GM12878 (cell line): ENCODE results near the gene RNF150. TPM values are rescaled to one million over a fixed set of nuclear protein-coding genes. Genes with fewer than 3 reads are reported as not detected.

ENCODE experiments used
- ATAC-seq: fragments of 200-7000 bp; cut with Tn5 transposase; 3 replicates; pipeline ENCODE4 v1.9.1; 2020; ENCODE audit warnings: mild to moderate bottlenecking, moderate library complexity
- BruUV-seq: library from RNA; stranded (reverse); fragments of 400-500 nt; replicated peaks from 2 replicates; lab custom pipeline; 2021; lab: Mats Ljungman, UMichigan
- CTCF ChIA-PET: fragments of 300-600 bp; sonication (Branson Sonifier 250); formaldehyde crosslinking; extraction: SDS; loops from one replicate; lab custom pipeline; 2021; ENCODE audit warnings: inconsistent platforms; lab: Yijun Ruan, JAX
- POLR2A ChIA-PET: fragments of 350-600 bp; formaldehyde crosslinking; extraction: SDS; loops from one replicate; lab custom pipeline; 2021; ENCODE audit warnings: inconsistent platforms; lab: Charles Lee
- RAD21 ChIA-PET: fragments of 300-600 bp; sonication (Branson Sonifier 250); formaldehyde crosslinking; loops from one replicate; lab custom pipeline; 2023; ENCODE audit warnings: antibody characterized with exemption; ENCODE audit not compliant: unreplicated experiment; lab: Charles Lee
- SMC1A ChIA-PET: fragments of 300-600 bp; sonication (Branson Sonifier 250); formaldehyde crosslinking; loops from one replicate; lab custom pipeline; 2023; ENCODE audit not compliant: unreplicated experiment, uncharacterized antibody; lab: Charles Lee
- DNase-seq: peaks from one replicate; pipeline ENCODE4 v3.0.0-alpha.2; 2011; ENCODE audit warnings: low read depth, low spot score
- FAIRE-seq: peaks from 3 replicates; lab custom pipeline; 2011; peaks lifted over from hg19 to GRCh38; lab: Jason Lieb, UNC
- H2AFZ ChIP-seq: 2 replicates; pipeline ENCODE4 v1.6.0; 2011; ENCODE audit warnings: low read depth, low read length, control low read depth; ENCODE audit not compliant: control insufficient read depth
- H3K27ac ChIP-seq: 2 replicates; pipeline ENCODE4 v1.5.1; 2011; ENCODE audit warnings: control low read depth; ENCODE audit not compliant: control insufficient read depth, insufficient read depth
- H3K27me3 ChIP-seq, 2 experiments: replicated peaks in 1 of 2; 2 replicates each; pipeline versions ENCODE4 v1.6.0 to v1.6.1; 2011; ENCODE audit warnings: low read length in 1 of 2; ENCODE audit not compliant: control insufficient read depth in 2 of 2, insufficient read depth in 2 of 2
- H3K36me3 ChIP-seq, 2 experiments: 2 replicates each; pipeline ENCODE4 v1.5.1; 2011; ENCODE audit warnings: low read length in 1 of 2; ENCODE audit not compliant: control insufficient read depth in 2 of 2, insufficient read depth in 2 of 2
- H3K4me1 ChIP-seq: 2 replicates; pipeline ENCODE4 v1.6.1; 2011; ENCODE audit warnings: mild to moderate bottlenecking, low read length, moderate library complexity, mixed read lengths; ENCODE audit not compliant: control insufficient read depth, insufficient read depth
- H3K4me2 ChIP-seq: 2 replicates; pipeline ENCODE4 v1.6.0; 2011; ENCODE audit warnings: control low read depth; ENCODE audit not compliant: control insufficient read depth, insufficient read depth
- H3K4me3 ChIP-seq: fragments of 200-600 bp; sonication (generic); 2 replicates; pipeline ENCODE4 v1.5.1; 2016
- H3K79me2 ChIP-seq: 2 replicates; pipeline ENCODE4 v1.6.0; 2011; ENCODE audit warnings: low read length; ENCODE audit not compliant: control insufficient read depth, insufficient read depth
- H3K9ac ChIP-seq: 2 replicates; pipeline ENCODE4 v1.8.0; 2011; ENCODE audit warnings: low read length, control low read depth, mixed read lengths; ENCODE audit not compliant: control insufficient read depth, insufficient read depth
- H3K9me3 ChIP-seq: replicated peaks from 3 replicates; pipeline ENCODE4 v1.5.1; 2011; ENCODE audit warnings: mild to moderate bottlenecking, low read length; ENCODE audit not compliant: control insufficient read depth, insufficient read depth
- H4K20me1 ChIP-seq: 2 replicates; pipeline ENCODE4 v1.6.0; 2011; ENCODE audit not compliant: control insufficient read depth, insufficient read depth
- BCL3 ChIP-seq: IDR thresholded peaks from 2 replicates; pipeline ENCODE4 v1.6.1; 2011; ENCODE audit warnings: borderline replicate concordance, low read depth, mild to moderate bottlenecking, moderate library complexity, low read length; ENCODE audit not compliant: insufficient read depth, poor library complexity, severe bottlenecking
- CHD4 ChIP-seq: fragments of 200-600 bp; sonication (generic); IDR thresholded peaks from 2 replicates; pipeline ENCODE4 v1.6.1; 2016; ENCODE audit warnings: mild to moderate bottlenecking
- IKZF1 ChIP-seq: fragments of 450-650 bp; conservative IDR thresholded peaks from 2 replicates; pipeline ENCODE4 v1.6.1; 2017; ENCODE audit warnings: antibody characterized with exemption, mild to moderate bottlenecking
- IKZF2 ChIP-seq, 2 experiments: fragments of 450-650 bp; IDR thresholded peaks; 2 replicates each; pipeline ENCODE4 v1.6.1; 2017; ENCODE audit warnings: mild to moderate bottlenecking in 2 of 2, moderate library complexity in 2 of 2
- KDM1A ChIP-seq: fragments of 200-600 bp; sonication (generic); IDR thresholded peaks from 2 replicates; pipeline ENCODE4 v1.6.1; 2016; ENCODE audit warnings: borderline replicate concordance
- MYB ChIP-seq: fragments of 150-350 bp; IDR thresholded peaks from 2 replicates; pipeline ENCODE4 v1.6.1; 2014; ENCODE audit warnings: mild to moderate bottlenecking, low read depth, low read length, borderline replicate concordance
- RCOR1 ChIP-seq: conservative IDR thresholded peaks from 2 replicates; pipeline ENCODE4 v1.6.1; 2012; ENCODE audit warnings: low read depth, low read length, improper control_type of control experiment
- SIN3A ChIP-seq: IDR thresholded peaks from 2 replicates; pipeline ENCODE4 v1.6.1; 2012; ENCODE audit warnings: low read depth, low read length, improper control_type of control experiment
- TCF12 ChIP-seq: IDR thresholded peaks from 2 replicates; pipeline ENCODE4 v1.6.1; 2011; ENCODE audit warnings: low read depth, mild to moderate bottlenecking, low read length
- YBX1 ChIP-seq: fragments of 450-650 bp; IDR thresholded peaks from 2 replicates; pipeline ENCODE4 v1.6.1; 2016; ENCODE audit warnings: antibody characterized with exemption
- ZNF207 ChIP-seq: fragments of 450-650 bp; IDR thresholded peaks from 2 replicates; pipeline ENCODE4 v1.6.1; 2014; ENCODE audit warnings: antibody characterized with exemption, mild to moderate bottlenecking, borderline replicate concordance
- WGBS: methylation state at CpG from one replicate; pipeline ENCODE4 v1.1.6; 2016; ENCODE audit warnings: low lambda C conversion rate; ENCODE audit not compliant: insufficient replicate concordance, insufficient coverage; ENCODE audit errors: missing lambda C conversion rate; 5-methylcytosine and 5-hydroxymethylcytosine counted together
- in situ Hi-C: fragments of 300-500 bp; cut with MboI; formaldehyde crosslinking; loops from 9 replicates; pipeline ENCODE4 v1.14.3; 2018; ENCODE audit warnings: mixed read lengths
- intact Hi-C: fragments of 100-400 bp; cut with micrococcal nuclease; formaldehyde crosslinking; loops from one replicate; pipeline ENCODE4 v1.14.2; 2022; ENCODE audit not compliant: unreplicated experiment
- polyA plus RNA-seq, 11 experiments: library from polyadenylated mRNA; depleted of rRNA in 4 of 11; unstranded in 6 of 11; stranded (reverse) in 5 of 11; fragments of >200 nt; fragmentation: Nextera tagmentation in 4 of 11; fragmentation: Illumina TruSeq in 1 of 11; extraction: Ambion mirVana in 4 of 11; extraction: Trizol in 1 of 11; gene quantifications; 1 replicate in 1 of 11; 2 replicates in 10 of 11; pipeline versions ENCODE4 v1.2.1 to v1.2.3, GENCODE V29; 2011 to 2016; ENCODE audit warnings: inconsistent platforms in 2 of 11, missing spikeins in 2 of 11, low read depth in 1 of 11
- total RNA-seq, 4 experiments: library from RNA; depleted of rRNA in 3 of 4; stranded (reverse); fragments of >200 nt in 3 of 4; fragmentation: Illumina TruSeq in 1 of 4; extraction: Trizol in 1 of 4; gene quantifications; 2 replicates each; pipeline versions ENCODE4 v1.2.1 to v1.2.3, GENCODE V29; 2013 to 2021
- TF ChIP-seq, protein P1 (sequence below): IDR thresholded peaks from 2 replicates; pipeline ENCODE4 v1.6.1; 2011; ENCODE audit warnings: low read depth, low read length, improper control_type of control experiment, borderline replicate concordance
- TF ChIP-seq, protein P2 (sequence below): fragments of 450-650 bp; IDR thresholded peaks from 2 replicates; pipeline ENCODE4 v1.6.1; 2016; ENCODE audit warnings: mild to moderate bottlenecking
- TF ChIP-seq, protein P3 (sequence below): IDR thresholded peaks from 2 replicates; pipeline ENCODE4 v1.6.1; 2012; ENCODE audit warnings: low read depth, low read length, improper control_type of control experiment
- TF ChIP-seq, protein P4 (sequence below): fragments of 450-650 bp; IDR thresholded peaks from 2 replicates; pipeline ENCODE4 v1.6.1; 2016; ENCODE audit warnings: mild to moderate bottlenecking, moderate library complexity, borderline replicate concordance

RNF150 gene
- total and polyA plus RNA-seq, 10 of the 15 experiments (the other 5 are each of a cell fraction or from before 2014, with no cell fraction given) = 0.01 to 2.3 (median 0.04) TPM; not detected in 6

- no peak for FAIRE-seq
- Histone ChIP-seq H3K36me3 (no peaks in the 10 kb centered on the region), H3K4me2 (no peak overlapping the region), H3K4me3 (no peak overlapping the region), H4K20me1 (no peaks in the 10 kb centered on the region), H3K9ac (no peak overlapping the region), H3K27ac (no peak overlapping the region), H3K27me3 (no peaks in the 10 kb centered on the region), H3K9me3 (no peaks in the 10 kb centered on the region), H3K4me1 (no peaks in the 10 kb centered on the region), H3K79me2 (no peaks in the 10 kb centered on the region), H2AFZ (no peak overlapping the region)
- ChIA-PET SMC1A (no interaction called here), POLR2A (no interaction called here), CTCF (no interaction called here), RAD21 (no interaction called here)
- in situ Hi-C loops (no loop called here), intact Hi-C loops (no loop called here)
- ATAC-seq = peak; percentile 73
- 11% methylated on average over 5 of the region's 5 CpGs for WGBS
- BruUV-seq = no TSS peak
- DNase-seq = no peak
- TF ChIP-seq, protein P1, sequence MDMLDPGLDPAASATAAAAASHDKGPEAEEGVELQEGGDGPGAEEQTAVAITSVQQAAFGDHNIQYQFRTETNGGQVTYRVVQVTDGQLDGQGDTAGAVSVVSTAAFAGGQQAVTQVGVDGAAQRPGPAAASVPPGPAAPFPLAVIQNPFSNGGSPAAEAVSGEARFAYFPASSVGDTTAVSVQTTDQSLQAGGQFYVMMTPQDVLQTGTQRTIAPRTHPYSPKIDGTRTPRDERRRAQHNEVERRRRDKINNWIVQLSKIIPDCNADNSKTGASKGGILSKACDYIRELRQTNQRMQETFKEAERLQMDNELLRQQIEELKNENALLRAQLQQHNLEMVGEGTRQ = no peak
- no peak for TF ChIP-seq RCOR1
- TF ChIP-seq TCF12 = no peak
- TF ChIP-seq CHD4 = no peak
- TF ChIP-seq SIN3A = no peak
- no peak for TF ChIP-seq MYB
- TF ChIP-seq, protein P2, sequence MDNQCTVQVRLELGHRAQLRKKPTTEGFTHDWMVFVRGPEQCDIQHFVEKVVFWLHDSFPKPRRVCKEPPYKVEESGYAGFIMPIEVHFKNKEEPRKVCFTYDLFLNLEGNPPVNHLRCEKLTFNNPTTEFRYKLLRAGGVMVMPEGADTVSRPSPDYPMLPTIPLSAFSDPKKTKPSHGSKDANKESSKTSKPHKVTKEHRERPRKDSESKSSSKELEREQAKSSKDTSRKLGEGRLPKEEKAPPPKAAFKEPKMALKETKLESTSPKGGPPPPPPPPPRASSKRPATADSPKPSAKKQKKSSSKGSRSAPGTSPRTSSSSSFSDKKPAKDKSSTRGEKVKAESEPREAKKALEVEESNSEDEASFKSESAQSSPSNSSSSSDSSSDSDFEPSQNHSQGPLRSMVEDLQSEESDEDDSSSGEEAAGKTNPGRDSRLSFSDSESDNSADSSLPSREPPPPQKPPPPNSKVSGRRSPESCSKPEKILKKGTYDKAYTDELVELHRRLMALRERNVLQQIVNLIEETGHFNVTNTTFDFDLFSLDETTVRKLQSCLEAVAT = no peak
- peak in 1 of 2 experiments; percentile 43; a peak in 3 of 4 replicates for TF ChIP-seq IKZF2 (IDR thresholded peaks at IDR 0.05)
- no peak for TF ChIP-seq YBX1
- TF ChIP-seq IKZF1 = peak; percentile 39
- TF ChIP-seq, protein P3, sequence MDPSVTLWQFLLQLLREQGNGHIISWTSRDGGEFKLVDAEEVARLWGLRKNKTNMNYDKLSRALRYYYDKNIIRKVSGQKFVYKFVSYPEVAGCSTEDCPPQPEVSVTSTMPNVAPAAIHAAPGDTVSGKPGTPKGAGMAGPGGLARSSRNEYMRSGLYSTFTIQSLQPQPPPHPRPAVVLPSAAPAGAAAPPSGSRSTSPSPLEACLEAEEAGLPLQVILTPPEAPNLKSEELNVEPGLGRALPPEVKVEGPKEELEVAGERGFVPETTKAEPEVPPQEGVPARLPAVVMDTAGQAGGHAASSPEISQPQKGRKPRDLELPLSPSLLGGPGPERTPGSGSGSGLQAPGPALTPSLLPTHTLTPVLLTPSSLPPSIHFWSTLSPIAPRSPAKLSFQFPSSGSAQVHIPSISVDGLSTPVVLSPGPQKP = no peak
- TF ChIP-seq, protein P4, sequence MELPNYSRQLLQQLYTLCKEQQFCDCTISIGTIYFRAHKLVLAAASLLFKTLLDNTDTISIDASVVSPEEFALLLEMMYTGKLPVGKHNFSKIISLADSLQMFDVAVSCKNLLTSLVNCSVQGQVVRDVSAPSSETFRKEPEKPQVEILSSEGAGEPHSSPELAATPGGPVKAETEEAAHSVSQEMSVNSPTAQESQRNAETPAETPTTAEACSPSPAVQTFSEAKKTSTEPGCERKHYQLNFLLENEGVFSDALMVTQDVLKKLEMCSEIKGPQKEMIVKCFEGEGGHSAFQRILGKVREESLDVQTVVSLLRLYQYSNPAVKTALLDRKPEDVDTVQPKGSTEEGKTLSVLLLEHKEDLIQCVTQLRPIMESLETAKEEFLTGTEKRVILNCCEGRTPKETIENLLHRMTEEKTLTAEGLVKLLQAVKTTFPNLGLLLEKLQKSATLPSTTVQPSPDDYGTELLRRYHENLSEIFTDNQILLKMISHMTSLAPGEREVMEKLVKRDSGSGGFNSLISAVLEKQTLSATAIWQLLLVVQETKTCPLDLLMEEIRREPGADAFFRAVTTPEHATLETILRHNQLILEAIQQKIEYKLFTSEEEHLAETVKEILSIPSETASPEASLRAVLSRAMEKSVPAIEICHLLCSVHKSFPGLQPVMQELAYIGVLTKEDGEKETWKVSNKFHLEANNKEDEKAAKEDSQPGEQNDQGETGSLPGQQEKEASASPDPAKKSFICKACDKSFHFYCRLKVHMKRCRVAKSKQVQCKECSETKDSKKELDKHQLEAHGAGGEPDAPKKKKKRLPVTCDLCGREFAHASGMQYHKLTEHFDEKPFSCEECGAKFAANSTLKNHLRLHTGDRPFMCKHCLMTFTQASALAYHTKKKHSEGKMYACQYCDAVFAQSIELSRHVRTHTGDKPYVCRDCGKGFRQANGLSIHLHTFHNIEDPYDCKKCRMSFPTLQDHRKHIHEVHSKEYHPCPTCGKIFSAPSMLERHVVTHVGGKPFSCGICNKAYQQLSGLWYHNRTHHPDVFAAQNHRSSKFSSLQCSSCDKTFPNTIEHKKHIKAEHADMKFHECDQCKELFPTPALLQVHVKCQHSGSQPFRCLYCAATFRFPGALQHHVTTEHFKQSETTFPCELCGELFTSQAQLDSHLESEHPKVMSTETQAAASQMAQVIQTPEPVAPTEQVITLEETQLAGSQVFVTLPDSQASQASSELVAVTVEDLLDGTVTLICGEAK = no peak
- TF ChIP-seq ZNF207 = no peak
- no peak for TF ChIP-seq KDM1A
- TF ChIP-seq BCL3 = no peak
These were observed 152.7 kb downstream of the RNF150 start for GRCh38 chr4:140980426-140981200.
